HG02588 (cell line): ENCODE measurements around the gene ZCCHC2.

Source experiments
- ATAC-seq: cut with Tn5 transposase; IDR thresholded peaks from one replicate; pipeline ENCODE4 v1.9.1; 2021; ENCODE audit warnings: mild to moderate bottlenecking, moderate library complexity; ENCODE audit not compliant: unreplicated experiment

Gene ZCCHC2

GRCh38 chr18:62522504-62523254, at the start of gene ZCCHC2:
ZCCHC2 (plus strand) TSS chr18:62523025; CDS start chr18:62523425, 400 bp downstream.
- peak; percentile 67 for ATAC-seq

- no peak for ATAC-seq
Measured at GRCh38 chr18:62479574-62479973, 43.3 kb upstream of the ZCCHC2 start.

GRCh38 chr18:62480927-62481326, 41.9 kb upstream of the ZCCHC2 start:
- no peak for ATAC-seq

GRCh38 chr18:62484941-62485340, 37.9 kb upstream of the ZCCHC2 start:
- no peak for ATAC-seq

GRCh38 chr18:62485684-62486083, 37.1 kb upstream of the ZCCHC2 start:
- no peak for ATAC-seq

- ATAC-seq = no peak
Measured at GRCh38 chr18:62486290-62486964, 36.4 kb upstream of the ZCCHC2 start.

- no peak for ATAC-seq
Measured at GRCh38 chr18:62487161-62487560, 35.7 kb upstream of the ZCCHC2 start.

GRCh38 chr18:62490967-62491695, 31.7 kb upstream of the ZCCHC2 start:
- ATAC-seq = no peak

GRCh38 chr18:62493033-62493862, 29.6 kb upstream of the ZCCHC2 start:
- no peak for ATAC-seq

GRCh38 chr18:62494764-62495163, 28.1 kb upstream of the ZCCHC2 start:
- no peak for ATAC-seq

GRCh38 chr18:62496262-62496661, 26.6 kb upstream of the ZCCHC2 start:
- ATAC-seq = no peak

- no peak for ATAC-seq
Measured at GRCh38 chr18:62497190-62497772, 25.5 kb upstream of the ZCCHC2 start.

- ATAC-seq = no peak
Measured at GRCh38 chr18:62498616-62499262, 24.1 kb upstream of the ZCCHC2 start.

- no peak for ATAC-seq
Measured at GRCh38 chr18:62499263-62499650, 23.6 kb upstream of the ZCCHC2 start.

- no peak for ATAC-seq
Measured at GRCh38 chr18:62500174-62500573, 22.7 kb upstream of the ZCCHC2 start.

GRCh38 chr18:62500966-62501591, 21.7 kb upstream of the ZCCHC2 start:
- no peak for ATAC-seq

GRCh38 chr18:62505669-62506494, 16.9 kb upstream of the ZCCHC2 start:
- peak; percentile 81 for ATAC-seq

GRCh38 chr18:62506495-62507143, 16.2 kb upstream of the ZCCHC2 start:
- ATAC-seq = peak; percentile 16
